SK-N-MC (cell line): ENCODE data around the gene PRDX4.

ENCODE experiments used
- EZH2 ChIP-seq: fragments of 200-600 bp; sonication (generic); IDR thresholded peaks from one replicate; pipeline ENCODE4 v1.6.1; 2017; ENCODE audit warnings: antibody characterized with exemption
- FOXP2 ChIP-seq: optimal IDR thresholded peaks from 2 replicates; pipeline ENCODE3; 2011; ENCODE audit warnings: mild to moderate bottlenecking, moderate library complexity; ENCODE audit not compliant: insufficient read depth; ENCODE audit errors: extremely low read length, control extremely low read depth
- POLR2AphosphoS5 ChIP-seq: IDR thresholded peaks from 2 replicates; pipeline ENCODE4 v1.6.1; 2012; ENCODE audit warnings: mild to moderate bottlenecking, low read depth, low read length, borderline replicate concordance

DNA sequence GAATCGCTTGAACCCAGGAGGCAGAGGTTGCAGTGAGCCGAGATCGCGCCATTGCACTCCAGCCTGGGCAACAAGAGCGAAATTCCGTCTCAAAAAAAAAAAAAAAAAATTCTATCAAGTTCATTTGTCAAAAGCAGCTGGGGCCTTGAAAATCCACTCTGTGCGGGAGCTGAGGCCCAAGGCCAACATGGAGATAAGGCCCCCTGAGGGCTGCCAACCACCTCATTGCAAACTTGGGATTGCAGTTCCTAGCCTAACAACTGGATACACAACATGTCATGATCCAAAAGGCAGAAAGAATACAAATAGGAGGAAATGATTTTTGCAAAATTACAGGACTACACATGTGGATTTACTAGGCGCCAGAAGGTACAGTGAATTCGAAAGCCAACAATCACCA lies 22.5 kb upstream of the PRDX4 start:
- TF ChIP-seq EZH2 (no peak), POLR2AphosphoS5 (no peak), FOXP2 (no peak)
